Endothelial cell of umbilical vein (primary cell): ENCODE results near the gene MIB1. TPM values are rescaled to one million over a fixed set of nuclear protein-coding genes. Genes with fewer than 3 reads are reported as not detected.

Experiments
- BruUV-seq: library from RNA; stranded (reverse); fragments of 400-500 nt; replicated peaks from 2 replicates; lab custom pipeline; 2021; lab: Mats Ljungman, UMichigan
- CTCF ChIA-PET: fragments of 300-600, 350-600 bp; sonication (Branson Sonifier 250); formaldehyde crosslinking; loops from one replicate; lab custom pipeline; 2021; ENCODE audit warnings: antibody characterized with exemption, inconsistent platforms; lab: Charles Lee
- POLR2A ChIA-PET: fragments of 300-600, 350-600 bp; sonication (Branson Sonifier 250); formaldehyde crosslinking; loops from one replicate; lab custom pipeline; 2021; ENCODE audit warnings: antibody characterized with exemption, inconsistent platforms; lab: Charles Lee
- DNase-seq: peaks from one replicate; pipeline ENCODE4 v3.0.0-alpha.2; 2011; ENCODE audit warnings: low read depth, low spot score
- FAIRE-seq: peaks from 2 replicates; lab custom pipeline; 2011; peaks lifted over from hg19 to GRCh38; lab: Jason Lieb, UNC
- H2AFZ ChIP-seq: 2 replicates; pipeline ENCODE4 v1.6.0; 2012; ENCODE audit warnings: low read depth, low read length, control low read depth, inconsistent platforms
- H3K27ac ChIP-seq: 2 replicates; pipeline ENCODE4 v1.5.1; 2011; ENCODE audit warnings: low read depth, mild to moderate bottlenecking, control low read depth, low read length, moderate library complexity; ENCODE audit not compliant: insufficient read depth
- H3K27me3 ChIP-seq, 2 experiments: 2 replicates each; pipeline versions ENCODE4 v1.6.0 to v1.6.1; 2011; ENCODE audit warnings: low read length in 2 of 2, mixed read lengths in 1 of 2; ENCODE audit not compliant: control insufficient read depth in 2 of 2, insufficient read depth in 2 of 2
- H3K36me3 ChIP-seq, 2 experiments: 2 replicates in 1 of 2; 3 replicates in 1 of 2; pipeline ENCODE4 v1.5.1; 2011; ENCODE audit warnings: low read length in 2 of 2, mild to moderate bottlenecking in 1 of 2, moderate library complexity in 1 of 2; ENCODE audit not compliant: control insufficient read depth in 2 of 2, insufficient read depth in 2 of 2; ENCODE audit errors: extremely low read depth in 1 of 2
- H3K4me1 ChIP-seq: 3 replicates; pipeline ENCODE4 v1.5.1; 2011; ENCODE audit warnings: mild to moderate bottlenecking, low read length; ENCODE audit not compliant: control insufficient read depth, insufficient read depth; ENCODE audit errors: extremely low read depth
- H3K4me2 ChIP-seq: 2 replicates; pipeline ENCODE4 v1.6.1; 2011; ENCODE audit warnings: low read length, control low read depth, mixed read lengths; ENCODE audit not compliant: insufficient read depth
- H3K4me3 ChIP-seq, 3 experiments: fragments of 200-600 bp in 1 of 3; sonication (generic), shearing (Covaris generic) in 1 of 3; replicated peaks in 1 of 3; 2 replicates each; pipeline ENCODE4 v1.5.1; 2011 to 2016; ENCODE audit warnings: control low read depth in 3 of 3, low read length in 3 of 3, mild to moderate bottlenecking in 2 of 3, inconsistent platforms in 1 of 3, low read depth in 1 of 3, moderate library complexity in 1 of 3; ENCODE audit not compliant: insufficient read depth in 1 of 3
- H3K79me2 ChIP-seq: 2 replicates; pipeline ENCODE4 v1.6.0; 2012; ENCODE audit warnings: low read length, inconsistent platforms; ENCODE audit not compliant: control insufficient read depth, insufficient read depth
- H3K9ac ChIP-seq: replicated peaks from 2 replicates; pipeline ENCODE3; 2011; ENCODE audit warnings: low read length, control low read depth; ENCODE audit not compliant: insufficient read depth; ENCODE audit errors: extremely low read depth
- H3K9me1 ChIP-seq: replicated peaks from 3 replicates; pipeline ENCODE4 v1.6.0; 2011; ENCODE audit warnings: mild to moderate bottlenecking, low read length; ENCODE audit not compliant: control insufficient read depth, insufficient read depth; ENCODE audit errors: extremely low read depth
- H3K9me3 ChIP-seq: replicated peaks from 2 replicates; pipeline ENCODE4 v1.5.1; 2012; ENCODE audit warnings: low read length, inconsistent platforms; ENCODE audit not compliant: control insufficient read depth, insufficient read depth
- H4K20me1 ChIP-seq: replicated peaks from 2 replicates; pipeline ENCODE3; 2011; ENCODE audit warnings: mild to moderate bottlenecking, low read length; ENCODE audit not compliant: control insufficient read depth, insufficient read depth; ENCODE audit errors: extremely low read depth
- EZH2 ChIP-seq: IDR thresholded peaks from 2 replicates; pipeline ENCODE4 v1.6.1; 2012; ENCODE audit warnings: borderline replicate concordance, low read depth, mild to moderate bottlenecking, moderate library complexity, low read length, inconsistent platforms; ENCODE audit not compliant: severe bottlenecking
- FOS ChIP-seq: IDR thresholded peaks from 2 replicates; pipeline ENCODE4 v1.6.1; 2011; ENCODE audit warnings: mild to moderate bottlenecking, low read length, moderate library complexity, borderline replicate concordance; ENCODE audit not compliant: insufficient read depth
- GATA2 ChIP-seq: IDR thresholded peaks from 2 replicates; pipeline ENCODE4 v1.7.0; 2011; ENCODE audit warnings: low read depth, mild to moderate bottlenecking, moderate library complexity, mixed read lengths, low read length; ENCODE audit not compliant: insufficient read length, insufficient read depth
- JUN ChIP-seq: IDR thresholded peaks from 2 replicates; pipeline ENCODE4 v1.6.1; 2011; ENCODE audit warnings: borderline replicate concordance, low read depth; ENCODE audit not compliant: insufficient read length, insufficient read depth
- MAX ChIP-seq: IDR thresholded peaks from 2 replicates; pipeline ENCODE4 v1.6.1; 2011; ENCODE audit not compliant: insufficient read depth, insufficient read length
- MYC ChIP-seq: IDR thresholded peaks from one replicate; pipeline ENCODE4 v1.6.1; 2011; ENCODE audit warnings: mild to moderate bottlenecking, low read depth, low read length
- POLR2A ChIP-seq: IDR thresholded peaks from 2 replicates; pipeline ENCODE4 v1.6.1; 2012; ENCODE audit warnings: low read depth, mild to moderate bottlenecking, control low read depth, low read length
- POLR2AphosphoS5 ChIP-seq: IDR thresholded peaks from 2 replicates; pipeline ENCODE4 v1.6.1; 2012; ENCODE audit warnings: low read depth, mild to moderate bottlenecking, control low read depth, low read length, moderate library complexity; ENCODE audit not compliant: insufficient read depth
- dilution Hi-C: fragments of 300-500 bp; cut with MboI; formaldehyde crosslinking; loops from one replicate; pipeline ENCODE4 v1.15.0; 2019; ENCODE audit warnings: low sequenced_read_pairs; ENCODE audit not compliant: extremely low pct_ligation_motif_present
- intact Hi-C: fragments of 100-400 bp; cut with micrococcal nuclease; formaldehyde crosslinking; loops from one replicate; pipeline ENCODE4 v1.10.0; 2022
- polyA plus RNA-seq, 4 experiments: library from polyadenylated mRNA; depleted of rRNA in 3 of 4; stranded (reverse) in 3 of 4; unstranded in 1 of 4; fragments of >200 nt; gene quantifications; 2 replicates each; pipeline versions ENCODE4 v1.2.1 to v1.2.3, GENCODE V29; 2011 to 2012; ENCODE audit warnings: missing spikeins in 1 of 4
- total RNA-seq: library from RNA; stranded (reverse); gene quantifications from 2 replicates; pipeline ENCODE4 v1.2.3, GENCODE V29; 2021
- TF ChIP-seq, protein P1 (sequence below), 2 donors: IDR thresholded peaks; 1 replicate in 1 of 2; 2 replicates in 1 of 2; pipeline ENCODE4 v1.5.1; 2011; ENCODE audit warnings: low read length in 2 of 2, mild to moderate bottlenecking in 2 of 2, moderate library complexity in 2 of 2, control low read depth in 1 of 2, inconsistent platforms in 1 of 2, low read depth in 1 of 2; ENCODE audit not compliant: insufficient read depth in 1 of 2; ENCODE audit errors: extremely low read depth in 1 of 2

Gene MIB1
- total and polyA plus RNA-seq, 2 donors (not counting 3 experiments of a cell fraction or from before 2014, with no cell fraction given), result 6.3 to 37.5 TPM

DNA sequence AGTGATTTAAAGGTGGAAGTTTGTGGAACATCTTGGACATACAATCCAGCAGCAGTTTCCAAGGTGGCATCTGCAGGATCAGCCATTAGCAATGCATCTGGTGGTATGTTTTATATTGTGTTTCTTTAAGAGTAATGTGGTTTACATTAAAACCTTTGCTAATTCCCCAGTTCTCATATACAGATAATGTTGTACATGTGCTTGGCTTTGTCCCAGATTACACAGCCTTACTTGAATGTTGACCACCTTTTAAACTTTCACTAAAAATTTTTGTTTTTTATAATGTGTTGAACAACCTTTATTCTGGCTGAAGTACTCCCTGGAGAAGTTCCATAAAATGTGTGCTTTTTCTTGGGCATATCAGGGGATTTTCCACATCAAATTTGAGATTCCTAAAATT is 57.5 kb downstream of the MIB1 start:
- intact Hi-C loops, result no loop called here

GRCh38 chr18:21799721-21800120 is 59.1 kb downstream of the MIB1 start:
- Histone ChIP-seq H4K20me1 (no peaks in the 10 kb centered on the region), H3K36me3 (peaks cover 0 to 4% of the 10 kb centered on the region in 2 experiments), H3K79me2 (no peaks in the 10 kb centered on the region), H3K9me1 (no peaks in the 10 kb centered on the region), H3K27me3 (no peaks in the 10 kb centered on the region), H2AFZ (no peak overlapping the region), H3K9ac (no peak overlapping the region), H3K27ac (no peak overlapping the region), H3K4me2 (no peak overlapping the region), H3K4me3 (no peak overlapping the region), H3K4me1 (no peaks in the 10 kb centered on the region), H3K9me3 (no peaks in the 10 kb centered on the region)
- ChIA-PET CTCF (interaction anchor here (1.2 kb wide), 1 partner anchor 15 kb away, joined by 3 read pairs; no protein-coding TSS in a partner anchor), POLR2A (no interaction called here)
- intact Hi-C loops, result no loop called here
- DNase-seq, result no peak
- dilution Hi-C loops, result no loop called here
- no peak for FAIRE-seq
- no TSS peak for BruUV-seq
- no peak for TF ChIP-seq MYC
- no peak for TF ChIP-seq GATA2
- no peak for TF ChIP-seq EZH2
- TF ChIP-seq MAX, result no peak
- TF ChIP-seq, protein P1, sequence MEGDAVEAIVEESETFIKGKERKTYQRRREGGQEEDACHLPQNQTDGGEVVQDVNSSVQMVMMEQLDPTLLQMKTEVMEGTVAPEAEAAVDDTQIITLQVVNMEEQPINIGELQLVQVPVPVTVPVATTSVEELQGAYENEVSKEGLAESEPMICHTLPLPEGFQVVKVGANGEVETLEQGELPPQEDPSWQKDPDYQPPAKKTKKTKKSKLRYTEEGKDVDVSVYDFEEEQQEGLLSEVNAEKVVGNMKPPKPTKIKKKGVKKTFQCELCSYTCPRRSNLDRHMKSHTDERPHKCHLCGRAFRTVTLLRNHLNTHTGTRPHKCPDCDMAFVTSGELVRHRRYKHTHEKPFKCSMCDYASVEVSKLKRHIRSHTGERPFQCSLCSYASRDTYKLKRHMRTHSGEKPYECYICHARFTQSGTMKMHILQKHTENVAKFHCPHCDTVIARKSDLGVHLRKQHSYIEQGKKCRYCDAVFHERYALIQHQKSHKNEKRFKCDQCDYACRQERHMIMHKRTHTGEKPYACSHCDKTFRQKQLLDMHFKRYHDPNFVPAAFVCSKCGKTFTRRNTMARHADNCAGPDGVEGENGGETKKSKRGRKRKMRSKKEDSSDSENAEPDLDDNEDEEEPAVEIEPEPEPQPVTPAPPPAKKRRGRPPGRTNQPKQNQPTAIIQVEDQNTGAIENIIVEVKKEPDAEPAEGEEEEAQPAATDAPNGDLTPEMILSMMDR (IDR thresholded peaks at IDR 0.05; ENCODE audit: extremely low read depth in 1 of 2, insufficient read depth in 1 of 2, low read depth in 1 of 2, low read length in 2 of 2), result no peak
- TF ChIP-seq POLR2A, result no peak
- TF ChIP-seq JUN, result no peak
- TF ChIP-seq POLR2AphosphoS5, result no peak
- no peak for TF ChIP-seq FOS

More for the DNA sequence above, 57.5 kb downstream of the MIB1 start:
- DNase-seq (no peak), FAIRE-seq (no peak)
- Histone ChIP-seq H2AFZ (no peak overlapping the region), H3K79me2 (no peaks in the 10 kb centered on the region), H3K27me3 (no peaks in the 10 kb centered on the region), H3K9me3 (no peaks in the 10 kb centered on the region), H3K4me1 (no peaks in the 10 kb centered on the region), H4K20me1 (no peaks in the 10 kb centered on the region), H3K4me2 (no peak overlapping the region), H3K9me1 (no peaks in the 10 kb centered on the region), H3K4me3 (no peak overlapping the region), H3K9ac (no peak overlapping the region), H3K27ac (no peak overlapping the region), H3K36me3 (peaks cover 0 to 4% of the 10 kb centered on the region in 2 experiments)
- ChIA-PET POLR2A (no interaction called here), CTCF (no interaction called here)
- dilution Hi-C loops, result no loop called here
- TF ChIP-seq, protein P1 (IDR thresholded peaks at IDR 0.05; ENCODE audit: extremely low read depth in 1 of 2, insufficient read depth in 1 of 2, low read depth in 1 of 2, low read length in 2 of 2), result no peak
- no TSS peak for BruUV-seq
